HG02678 (cell line): ENCODE measurements around the gene SMOC2.
"Not testable (repeated sequence)": the region's sequence is repeated elsewhere in the genome, so short reads cannot be mapped to it uniquely, and the experiment has no call there.

ENCODE experiments used
- ATAC-seq: cut with Tn5 transposase; IDR thresholded peaks from one replicate; pipeline ENCODE4 v1.9.1; 2021; ENCODE audit warnings: mild to moderate bottlenecking, moderate library complexity; ENCODE audit not compliant: unreplicated experiment

SMOC2 gene

DNA sequence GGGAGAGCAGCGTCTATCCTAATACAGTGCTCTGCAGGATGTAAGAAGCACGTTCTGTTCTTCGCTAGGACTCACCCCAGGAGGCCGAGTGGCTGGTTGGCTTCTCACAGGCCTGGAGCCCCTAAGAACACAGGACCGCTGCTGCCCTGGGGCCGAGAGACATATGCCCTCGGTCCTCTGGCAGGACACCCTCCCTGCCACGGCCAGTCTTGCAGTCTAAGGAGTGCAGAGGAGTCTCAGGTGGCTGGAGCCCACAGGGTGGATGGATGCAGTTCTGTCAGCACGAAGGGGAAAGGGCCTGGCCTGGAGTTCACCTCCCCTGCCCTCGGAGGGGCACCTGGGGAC lies 96.5 kb downstream of the SMOC2 start:
- ATAC-seq: no peak

DNA sequence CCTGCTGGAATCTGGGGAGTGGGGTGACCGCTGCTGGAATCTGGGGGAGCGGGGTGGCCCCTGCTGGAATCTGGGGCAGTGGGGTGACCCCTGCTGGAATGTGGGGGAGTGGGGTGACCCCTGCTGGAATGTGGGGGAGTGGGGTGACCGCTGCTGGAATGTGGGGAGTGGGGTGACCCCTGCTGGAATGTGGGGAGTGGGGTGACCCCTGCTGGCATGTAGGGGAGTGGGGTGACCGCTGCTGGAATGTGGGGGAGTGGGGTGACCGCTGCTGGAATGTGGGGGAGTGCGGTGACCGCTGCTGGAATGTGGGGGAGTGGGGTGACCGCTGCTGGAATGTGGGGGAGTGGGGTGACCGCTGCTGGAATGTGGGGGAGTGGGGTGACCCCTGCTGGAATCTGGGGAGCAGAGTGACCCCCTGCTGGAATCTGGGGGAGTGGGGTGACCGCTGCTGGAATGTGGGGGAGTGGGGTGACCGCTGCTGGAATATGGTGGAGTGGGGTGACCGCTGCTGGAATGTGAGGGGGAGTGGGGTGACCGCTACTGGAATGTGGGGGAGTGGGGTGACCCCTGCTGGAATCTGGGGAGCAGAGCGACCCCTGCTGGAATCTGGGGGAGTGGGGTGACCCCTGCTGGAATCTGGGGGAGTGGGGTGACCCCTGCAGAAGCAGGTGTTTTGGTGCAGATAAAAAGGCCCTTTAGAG lies 97.4 kb downstream of the SMOC2 start:
- not testable (repeated sequence) for ATAC-seq

DNA sequence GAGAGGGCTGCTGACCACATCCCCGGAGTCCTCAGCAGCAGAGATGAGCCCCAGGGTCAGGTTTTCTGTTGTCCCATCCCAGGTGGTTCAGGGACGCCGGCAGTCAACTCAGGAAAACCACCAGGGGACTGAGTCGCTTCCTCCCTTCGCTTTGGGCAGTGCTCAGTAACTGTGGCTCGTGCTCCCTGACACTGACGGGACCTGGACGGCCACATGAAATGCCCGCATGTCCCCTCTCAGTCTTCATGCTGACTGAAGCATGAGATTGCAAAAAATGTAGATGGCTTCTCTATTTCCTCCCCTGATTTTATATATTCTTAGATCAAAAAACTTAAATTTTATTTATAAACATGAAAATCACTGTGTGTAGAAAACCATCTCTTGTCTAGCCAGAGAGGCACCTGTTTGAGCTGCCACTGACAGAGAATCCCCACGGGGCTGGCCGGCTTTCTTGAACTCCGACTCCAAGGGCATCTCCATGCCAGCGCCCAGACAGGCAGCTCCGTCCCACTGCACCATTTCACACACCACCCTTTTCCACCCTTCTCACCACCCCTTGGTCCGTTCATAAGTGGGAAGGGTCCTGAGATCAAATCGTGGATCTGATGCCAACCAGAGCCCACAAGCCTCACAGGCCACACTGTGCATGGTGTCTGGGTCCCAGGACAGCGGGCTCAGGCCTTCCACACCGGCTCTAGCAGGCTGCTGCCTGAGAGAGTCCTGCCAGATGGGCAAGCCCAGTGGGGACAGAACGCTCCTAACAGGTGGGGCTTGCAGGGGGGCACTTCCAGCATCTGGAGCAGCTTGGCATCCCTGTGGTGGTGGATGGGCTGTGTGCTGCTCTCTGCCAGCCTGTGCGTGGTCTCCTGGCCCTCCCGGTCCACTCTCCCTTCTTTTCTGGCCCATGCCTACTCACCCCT lies 98.2 kb downstream of the SMOC2 start:
- ATAC-seq: no peak

DNA sequence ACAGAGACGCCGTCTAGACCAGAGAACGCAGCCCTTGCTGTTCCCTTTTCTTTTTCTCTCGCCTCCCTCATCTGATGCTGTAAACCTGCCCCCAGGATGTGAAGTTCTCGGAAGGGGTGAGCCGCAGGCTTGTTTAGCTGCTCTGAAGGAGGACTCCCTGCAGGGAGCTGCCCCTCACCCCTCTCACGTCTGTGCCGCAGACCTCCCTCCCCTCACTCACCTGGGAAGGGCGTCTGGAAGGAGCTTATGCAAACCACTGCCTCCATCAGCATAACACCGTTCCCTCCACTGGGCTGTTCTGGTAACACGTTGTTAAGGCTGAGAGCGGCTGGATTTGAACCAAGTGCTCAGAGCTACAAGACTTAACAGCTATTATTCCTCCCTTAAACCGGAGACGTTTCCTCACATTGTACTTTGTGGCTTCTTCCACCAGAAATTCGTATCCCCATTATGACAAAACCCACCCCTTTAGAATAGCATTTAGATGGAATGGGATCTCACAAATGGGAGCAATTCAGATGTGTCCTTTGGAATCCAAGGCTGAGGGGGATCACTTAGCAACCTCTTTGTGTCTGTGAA lies 99.8 kb downstream of the SMOC2 start:
- no peak for ATAC-seq

DNA sequence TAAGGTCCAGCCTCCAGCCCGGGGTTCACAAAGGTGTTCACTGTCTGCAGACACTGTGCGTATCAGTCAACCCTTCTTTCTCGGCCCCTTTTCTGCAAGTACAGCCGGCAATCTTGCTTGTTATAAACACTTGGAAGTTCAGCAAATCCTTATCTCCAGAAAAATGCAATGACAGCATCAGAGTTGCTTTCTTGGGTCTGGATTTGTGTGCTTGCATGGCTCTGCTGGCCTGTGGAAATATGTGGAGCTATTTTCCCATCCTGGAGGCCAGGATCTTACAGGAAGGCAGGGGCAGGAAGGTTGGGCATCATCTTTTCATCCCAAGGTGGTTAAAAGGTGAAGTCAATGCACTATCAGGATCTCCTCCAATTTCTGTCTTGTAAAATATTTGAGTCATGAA lies 100.3 kb downstream of the SMOC2 start:
- ATAC-seq: no peak

DNA sequence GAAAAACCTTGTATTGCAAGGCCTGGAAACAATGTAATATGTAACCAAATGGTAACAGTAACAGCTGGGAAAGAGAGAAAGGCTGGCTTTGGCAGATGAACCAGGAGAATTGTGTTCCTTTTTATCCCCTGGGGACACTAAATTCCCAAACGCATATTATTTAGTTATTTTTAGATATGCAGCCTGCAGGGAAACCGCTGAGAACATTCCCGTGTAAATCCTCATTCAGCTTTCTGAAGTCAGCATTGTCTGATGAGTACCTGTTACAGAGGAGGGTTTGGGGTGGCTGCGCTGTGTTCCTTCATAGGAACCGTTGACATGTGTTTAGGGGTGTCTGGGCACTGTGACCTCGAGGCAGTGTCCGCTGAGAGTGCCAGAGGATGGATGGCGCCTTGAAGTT lies 101.3 kb downstream of the SMOC2 start:
- no peak for ATAC-seq

DNA sequence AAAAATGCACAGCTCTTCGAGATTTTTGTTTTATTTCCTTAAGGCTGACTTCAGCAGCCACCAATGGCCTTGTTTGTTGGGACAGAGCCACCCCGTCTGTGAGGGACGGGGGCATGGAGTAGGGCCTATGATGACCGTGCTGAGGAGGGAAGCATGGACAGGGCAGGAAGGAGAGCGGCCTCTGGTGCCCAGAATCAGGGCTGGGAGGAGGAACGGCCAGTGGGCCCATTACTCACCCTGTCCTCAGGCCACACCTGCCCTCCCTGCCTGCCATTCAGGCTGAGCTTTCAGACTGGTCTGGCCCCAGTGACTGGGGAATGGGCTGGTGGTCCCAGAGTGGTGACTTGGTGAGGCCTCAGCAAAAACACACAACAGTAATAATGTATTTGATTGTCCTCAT lies 104.4 kb downstream of the SMOC2 start:
- ATAC-seq: no peak

DNA sequence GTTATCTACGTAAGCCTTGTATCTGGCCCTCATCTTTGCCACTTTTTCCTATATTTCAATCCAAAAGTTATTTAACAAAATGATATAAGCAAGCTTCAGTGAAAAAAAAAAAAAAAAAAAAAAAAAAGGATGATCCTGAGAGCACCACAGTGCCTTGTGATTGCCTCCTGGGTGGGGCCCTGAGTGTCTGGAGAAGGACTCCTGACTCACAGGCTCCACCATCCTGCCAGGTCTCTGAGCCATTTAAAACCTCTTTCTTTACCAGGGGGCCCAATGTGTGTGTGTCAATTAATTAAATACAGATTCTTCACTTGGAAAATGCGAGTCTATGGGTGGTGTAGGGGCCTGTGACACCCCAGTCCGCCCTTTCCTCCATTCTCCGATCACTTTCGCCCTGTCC lies 105.2 kb downstream of the SMOC2 start:
- ATAC-seq: no peak

DNA sequence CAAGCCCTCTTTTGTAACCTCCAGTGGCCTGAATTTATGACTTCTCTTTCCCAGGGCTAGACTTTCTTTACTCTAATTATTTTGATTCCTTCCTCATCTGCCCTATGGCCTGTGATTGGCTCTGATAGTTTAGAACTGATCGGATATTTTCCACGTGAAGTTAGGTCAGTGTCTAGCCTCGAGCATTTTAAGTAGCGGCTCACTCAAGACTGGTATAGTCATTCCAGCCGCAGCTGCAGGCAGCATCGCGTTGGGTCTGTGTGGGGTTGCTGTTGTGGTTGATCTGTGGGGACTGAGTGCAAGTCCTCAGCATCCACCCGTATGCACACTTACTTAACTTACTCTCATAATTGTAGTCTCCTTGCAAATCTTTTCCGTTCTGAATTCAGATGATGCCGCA lies 105.7 kb downstream of the SMOC2 start:
- no peak for ATAC-seq

DNA sequence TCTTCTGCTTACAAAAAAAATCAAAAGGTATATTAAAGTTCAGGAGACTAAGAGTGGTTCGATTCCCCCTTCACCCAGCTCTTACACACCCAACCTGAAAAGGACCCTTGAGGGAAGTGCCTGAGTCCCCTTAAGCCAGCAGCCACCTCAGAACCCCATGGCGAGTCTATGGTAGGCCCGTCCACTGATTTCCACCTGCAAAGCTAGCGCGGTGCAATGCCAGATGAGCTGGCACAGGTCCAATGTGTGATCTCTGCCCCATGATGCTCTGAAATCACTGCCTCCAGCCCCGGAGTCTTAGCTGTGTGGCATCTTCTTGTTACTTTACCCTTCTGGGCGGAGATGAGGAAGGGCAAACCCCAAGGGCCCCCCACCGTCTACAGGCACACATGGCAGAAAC lies 109.3 kb downstream of the SMOC2 start:
- ATAC-seq: no peak

DNA sequence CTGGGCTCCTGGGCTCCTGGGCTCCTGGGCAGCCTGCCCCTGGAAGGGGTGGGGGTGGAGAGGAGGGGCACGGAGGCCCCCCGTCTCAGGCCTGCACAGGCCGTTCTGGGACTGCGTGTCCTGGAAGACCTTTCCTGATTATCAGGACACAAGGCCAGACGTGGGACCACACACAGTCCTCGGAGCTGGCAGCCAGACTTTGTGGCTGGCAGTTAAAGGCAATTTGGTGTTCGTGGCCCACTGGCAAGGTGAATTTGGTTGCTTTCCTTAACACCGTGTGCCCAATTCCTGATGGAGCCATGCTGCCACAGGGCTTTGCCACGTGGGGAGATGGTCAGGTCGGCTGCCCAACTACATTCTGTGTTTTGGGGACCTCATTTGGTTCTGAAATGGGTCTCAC lies 113.5 kb downstream of the SMOC2 start:
- ATAC-seq: no peak

DNA sequence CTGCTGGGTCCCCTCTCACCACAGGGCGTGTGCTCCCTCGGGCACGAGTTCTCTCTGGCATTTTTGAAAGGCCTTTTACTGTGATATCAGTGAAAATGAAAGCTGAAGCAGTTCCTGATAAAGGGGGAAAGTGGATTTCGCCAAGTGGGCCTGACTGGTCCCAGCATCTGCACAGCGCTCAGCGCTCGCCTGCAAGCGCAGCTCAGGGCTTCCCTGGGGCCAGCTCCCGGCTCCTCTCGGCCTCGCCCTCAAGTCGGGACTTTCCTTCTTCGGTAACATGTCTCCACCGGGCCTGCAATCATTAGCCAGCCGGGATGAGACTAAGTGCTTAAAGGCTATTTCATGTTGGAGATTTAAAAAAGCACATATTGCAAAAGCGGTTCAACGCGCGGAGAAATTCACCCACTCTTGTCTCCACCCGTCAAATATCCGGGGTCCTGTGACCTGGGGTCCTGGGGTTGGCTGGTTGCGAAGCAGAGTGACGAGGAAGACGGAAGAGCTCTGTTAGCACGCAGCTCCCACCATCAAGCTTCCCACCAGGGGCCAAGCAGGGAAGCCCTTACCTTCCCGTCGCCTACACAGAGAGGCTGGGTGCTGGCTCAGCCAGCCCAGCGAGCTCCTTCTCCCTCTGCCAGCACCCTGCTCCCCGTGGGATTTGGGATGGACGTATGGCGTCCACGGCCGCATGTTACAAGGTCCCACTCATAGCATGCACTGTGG lies 114.1 kb downstream of the SMOC2 start:
- no peak for ATAC-seq

DNA sequence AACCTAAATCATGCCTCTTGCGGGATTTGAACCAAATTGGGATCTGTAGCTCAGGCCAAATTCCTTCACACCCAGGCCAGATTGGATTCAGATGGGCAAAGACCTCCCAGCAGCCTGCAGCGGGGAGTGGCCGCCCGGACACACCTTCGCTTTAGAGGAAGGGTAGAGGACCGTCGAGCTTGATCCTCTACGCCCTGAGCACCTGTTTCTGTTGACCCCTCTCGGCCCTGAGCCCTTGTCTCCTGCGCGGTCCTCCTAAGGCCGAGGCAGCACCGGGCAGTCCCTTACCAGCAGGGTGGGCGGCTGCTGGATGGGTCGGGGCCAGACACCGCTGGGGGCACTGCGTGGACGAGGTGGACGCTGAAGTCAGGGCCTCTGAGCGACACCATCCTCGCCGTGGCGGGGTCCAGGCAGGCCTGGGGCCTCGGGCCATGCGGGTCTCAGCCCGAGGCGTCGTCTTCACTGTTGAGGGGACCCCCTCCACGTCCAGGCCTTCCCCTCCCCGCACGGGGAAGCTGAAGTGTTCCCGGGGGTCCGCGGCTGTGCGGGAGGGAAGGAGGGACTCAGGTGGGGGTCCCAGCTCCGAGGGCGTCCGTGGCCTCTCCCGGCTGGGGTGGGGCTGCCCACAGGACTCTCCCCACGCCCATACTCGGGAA lies 114.8 kb downstream of the SMOC2 start:
- ATAC-seq: no peak

DNA sequence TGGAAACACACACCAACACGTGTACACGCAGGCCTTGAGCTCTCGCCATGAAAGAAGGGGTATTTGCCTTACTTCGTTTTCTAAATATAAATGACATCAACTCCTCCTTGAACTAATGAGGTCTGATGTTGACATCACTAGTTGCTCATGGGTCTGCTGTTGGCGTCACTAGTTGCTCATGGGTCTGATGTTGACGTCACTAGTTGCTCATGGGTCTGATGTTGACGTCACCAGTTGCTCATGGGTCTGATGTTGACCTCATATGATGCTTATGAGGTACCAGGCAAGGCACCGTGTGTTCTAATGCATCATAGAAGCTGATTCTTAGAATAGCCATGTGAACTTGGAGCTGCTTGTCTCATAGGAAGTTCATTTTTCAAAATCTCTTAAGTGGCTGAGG lies 116.5 kb downstream of the SMOC2 start:
- no peak for ATAC-seq

DNA sequence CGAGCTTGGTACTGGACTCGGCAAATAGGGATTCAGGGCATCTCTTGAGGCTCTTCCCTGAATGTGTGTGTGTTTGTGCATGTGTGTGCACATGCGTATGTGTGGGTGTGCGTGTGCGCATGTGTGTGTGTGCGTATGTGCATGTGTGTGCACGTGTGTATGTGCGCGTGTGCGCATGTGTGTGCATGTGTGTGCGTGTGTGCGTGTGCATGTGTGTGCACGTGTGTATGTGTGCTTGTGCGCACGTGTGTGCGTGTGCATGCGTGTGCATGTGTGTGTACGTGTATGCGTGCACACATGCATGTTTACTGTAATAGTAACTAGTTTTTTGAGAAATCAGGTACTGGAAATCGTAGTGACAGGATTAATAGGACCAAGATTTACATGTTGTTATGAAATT lies 117.7 kb downstream of the SMOC2 start:
- ATAC-seq: no peak

DNA sequence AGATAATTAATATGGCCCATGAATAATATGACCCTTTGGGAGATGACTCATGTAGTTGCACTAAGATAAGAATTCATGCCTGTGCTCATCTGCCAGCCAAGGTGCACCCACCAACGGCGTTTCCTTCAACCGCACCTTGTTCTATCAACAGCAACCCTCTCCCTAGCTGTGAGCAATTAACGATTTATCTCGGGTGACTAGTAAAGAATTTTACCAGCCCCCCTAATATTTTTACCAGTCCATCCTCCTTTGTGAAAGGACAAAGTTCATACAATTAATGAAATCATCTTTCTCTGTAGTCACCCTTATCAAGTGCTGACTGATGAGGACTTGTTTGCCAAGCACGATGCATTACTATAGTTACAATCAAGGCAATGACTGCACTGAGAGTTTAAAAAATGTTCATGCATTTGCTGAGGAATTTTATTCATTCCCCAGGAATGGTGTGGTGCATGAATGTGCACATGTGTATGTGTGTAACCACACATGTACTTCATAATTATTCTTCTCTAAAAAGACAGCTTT lies 118.7 kb downstream of the SMOC2 start:
- ATAC-seq: no peak

DNA sequence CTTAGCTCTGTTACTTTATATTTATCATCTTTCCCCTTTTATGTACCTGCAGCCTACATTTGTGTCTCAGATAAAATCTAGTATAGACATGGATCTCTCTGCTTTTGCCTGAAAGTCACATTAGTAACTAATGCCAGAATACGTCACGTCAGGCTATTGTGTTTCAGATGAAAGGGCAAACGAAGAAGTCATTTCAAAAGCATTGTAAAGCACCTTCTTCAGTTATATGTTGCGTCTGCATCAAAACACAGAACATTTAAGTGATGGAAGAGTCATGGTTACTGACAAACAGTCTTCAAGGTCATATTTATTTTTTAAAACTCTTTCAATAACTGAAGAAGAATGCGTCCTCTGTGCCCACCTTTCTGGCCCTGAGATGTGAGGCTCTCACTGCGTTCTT lies 119.1 kb downstream of the SMOC2 start:
- no peak for ATAC-seq

DNA sequence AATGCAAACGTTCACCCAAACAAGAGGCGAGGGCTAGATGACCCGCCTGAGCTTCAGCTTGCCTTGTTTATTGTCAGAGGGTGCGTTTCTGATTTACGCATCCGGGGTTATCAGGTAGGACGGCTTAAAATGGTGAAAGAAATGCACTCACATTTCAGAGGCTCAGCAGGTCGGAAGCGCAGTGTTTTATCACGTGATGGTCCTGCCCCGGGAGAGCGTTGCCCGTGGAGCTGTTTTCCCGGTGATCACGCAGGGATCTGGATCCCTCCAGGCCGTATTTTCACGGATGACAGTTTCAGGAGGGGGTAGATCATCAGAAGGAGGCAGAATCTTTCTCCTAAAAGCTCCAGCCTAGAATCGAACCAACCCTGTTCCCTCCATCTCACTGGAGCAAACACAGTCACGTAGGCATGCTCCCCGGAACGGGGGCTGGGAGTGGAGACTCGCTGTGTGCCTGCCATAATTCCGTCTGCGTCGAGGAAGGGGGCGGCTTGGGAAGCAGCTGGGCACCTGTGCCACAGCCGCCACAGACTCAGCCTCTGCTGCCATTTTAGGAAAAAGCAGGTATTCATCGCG lies 121.7 kb downstream of the SMOC2 start:
- ATAC-seq: no peak

DNA sequence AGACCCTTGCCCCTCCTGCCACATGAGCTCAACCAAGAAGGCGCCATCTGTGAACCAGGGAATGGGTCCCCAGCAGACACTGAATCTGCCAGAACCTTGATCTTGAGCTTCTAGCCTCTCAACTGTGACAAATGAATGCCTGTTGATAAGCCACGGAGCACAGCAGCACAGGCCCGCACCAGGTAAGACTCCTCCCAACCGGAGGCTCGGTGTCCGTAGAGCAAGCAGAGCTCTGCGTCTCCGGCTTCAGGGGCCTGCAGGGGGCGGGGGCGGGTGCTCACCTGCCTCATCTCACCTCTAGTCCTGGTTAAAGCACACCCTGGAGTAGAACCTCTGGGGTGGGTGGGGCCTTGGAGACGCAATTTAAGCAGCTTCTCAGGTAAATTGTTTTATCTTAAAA lies 122.7 kb downstream of the SMOC2 start:
- no peak for ATAC-seq

DNA sequence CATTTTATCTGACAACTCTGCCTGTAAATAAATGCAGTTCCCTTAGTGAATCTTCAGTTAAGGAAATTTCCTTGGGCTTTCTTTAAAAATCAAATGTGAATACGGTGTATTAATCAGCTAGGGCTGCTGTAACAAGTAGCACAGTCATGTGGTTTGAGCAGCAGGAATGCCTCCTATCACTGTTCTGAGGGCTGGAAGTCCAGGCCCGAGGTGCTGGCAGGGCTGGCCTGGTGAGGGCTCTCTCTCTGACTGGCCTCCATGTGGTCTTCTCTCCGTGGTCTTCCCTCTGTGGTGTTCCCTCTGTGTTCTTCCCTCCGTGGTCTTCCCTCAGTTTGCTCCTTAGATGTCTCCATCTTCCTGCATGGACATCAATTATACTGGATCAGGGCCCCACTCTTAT lies 124.1 kb downstream of the SMOC2 start:
- ATAC-seq: no peak
